Lower lobe of right lung (tissue), 2 donors: ENCODE measurements around the gene ARID1B. TPM values are rescaled to one million over a fixed set of nuclear protein-coding genes. Genes with fewer than 3 reads are reported as not detected.

Experiments
- ATAC-seq, 2 donors: fragments of 200-7000 bp; cut with Tn5 transposase; one replicate each; pipeline ENCODE4 v1.9.1; 2020 to 2022; ENCODE audit warnings: mild to moderate bottlenecking in 2 of 2, moderate library complexity in 2 of 2
- DNase-seq: peaks from one replicate; pipeline ENCODE4 v3.0.0-alpha.2; 2020
- H3K27ac ChIP-seq: fragments of 200-600 bp; one replicate; pipeline ENCODE4 v1.8.0; 2022
- H3K27me3 ChIP-seq: fragments of 200-600 bp; one replicate; pipeline ENCODE4 v1.8.0; 2022; ENCODE audit warnings: low read depth
- H3K36me3 ChIP-seq: fragments of 200-600 bp; one replicate; pipeline ENCODE4 v1.8.0; 2022; ENCODE audit warnings: mild to moderate bottlenecking
- H3K4me1 ChIP-seq: fragments of 200-600 bp; one replicate; pipeline ENCODE4 v1.8.0; 2022
- H3K4me3 ChIP-seq: fragments of 200-600 bp; one replicate; pipeline ENCODE4 v1.8.0; 2022; ENCODE audit warnings: mild to moderate bottlenecking
- H3K9me3 ChIP-seq: fragments of 200-600 bp; one replicate; pipeline ENCODE4 v1.8.0; 2022
- intact Hi-C: fragments of 100-400 bp; cut with DNase I; formaldehyde crosslinking; loops from one replicate; pipeline ENCODE4 v1.11.0; 2022
- total RNA-seq: library from RNA; stranded (reverse); fragmentation: NEBNext Ultra II Directional; extraction: Animal tissue kit (Norgen Biotek cat#: 25700); gene quantifications from one replicate; pipeline ENCODE4 v1.2.1, GENCODE V29; 2021
- TF ChIP-seq, protein P1 (sequence below): fragments of 200-600 bp; IDR thresholded peaks from one replicate; pipeline ENCODE4 v1.8.0; 2022; ENCODE audit warnings: antibody characterized with exemption, mild to moderate bottlenecking
- donor health status: DM: no; HTN: yes; CAD: no; lungs with severe emphysema.

Gene ARID1B
- total RNA-seq, 1 donor from 2014 or later = 95.5 TPM

DNA sequence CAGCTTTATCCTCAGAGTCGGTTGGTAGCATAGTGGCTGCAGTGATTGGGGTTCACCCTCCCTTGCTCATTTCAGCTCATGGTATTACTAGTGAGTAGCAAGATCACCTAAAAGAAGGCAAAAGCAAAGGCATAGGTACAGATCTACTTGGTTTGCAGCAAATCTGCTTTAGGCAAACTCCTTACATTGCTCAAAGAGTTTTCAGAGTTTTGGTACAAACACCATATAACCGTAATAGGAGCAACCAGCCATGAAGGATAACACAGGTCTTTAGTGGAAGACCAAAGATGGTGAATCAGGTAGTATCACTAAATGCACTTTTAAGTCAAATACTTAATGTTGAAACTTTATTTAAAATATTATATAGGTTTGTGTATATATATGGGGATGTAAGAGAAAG, 172.9 kb downstream of the ARID1B start:
- H3K9me3 ChIP-seq = no peaks in the 10 kb centered on the region
- ATAC-seq = no peak
- intact Hi-C loops = no loop called here
- H3K4me1 ChIP-seq = peaks cover 50% of the 10 kb centered on the region
- DNase-seq = no peak
- no peaks in the 10 kb centered on the region for H3K27me3 ChIP-seq
- TF ChIP-seq, protein P1, sequence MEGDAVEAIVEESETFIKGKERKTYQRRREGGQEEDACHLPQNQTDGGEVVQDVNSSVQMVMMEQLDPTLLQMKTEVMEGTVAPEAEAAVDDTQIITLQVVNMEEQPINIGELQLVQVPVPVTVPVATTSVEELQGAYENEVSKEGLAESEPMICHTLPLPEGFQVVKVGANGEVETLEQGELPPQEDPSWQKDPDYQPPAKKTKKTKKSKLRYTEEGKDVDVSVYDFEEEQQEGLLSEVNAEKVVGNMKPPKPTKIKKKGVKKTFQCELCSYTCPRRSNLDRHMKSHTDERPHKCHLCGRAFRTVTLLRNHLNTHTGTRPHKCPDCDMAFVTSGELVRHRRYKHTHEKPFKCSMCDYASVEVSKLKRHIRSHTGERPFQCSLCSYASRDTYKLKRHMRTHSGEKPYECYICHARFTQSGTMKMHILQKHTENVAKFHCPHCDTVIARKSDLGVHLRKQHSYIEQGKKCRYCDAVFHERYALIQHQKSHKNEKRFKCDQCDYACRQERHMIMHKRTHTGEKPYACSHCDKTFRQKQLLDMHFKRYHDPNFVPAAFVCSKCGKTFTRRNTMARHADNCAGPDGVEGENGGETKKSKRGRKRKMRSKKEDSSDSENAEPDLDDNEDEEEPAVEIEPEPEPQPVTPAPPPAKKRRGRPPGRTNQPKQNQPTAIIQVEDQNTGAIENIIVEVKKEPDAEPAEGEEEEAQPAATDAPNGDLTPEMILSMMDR = no peak
- H3K4me3 ChIP-seq = no peak overlapping the region
- H3K27ac ChIP-seq = no peak overlapping the region
- no peaks in the 10 kb centered on the region for H3K36me3 ChIP-seq

DNA sequence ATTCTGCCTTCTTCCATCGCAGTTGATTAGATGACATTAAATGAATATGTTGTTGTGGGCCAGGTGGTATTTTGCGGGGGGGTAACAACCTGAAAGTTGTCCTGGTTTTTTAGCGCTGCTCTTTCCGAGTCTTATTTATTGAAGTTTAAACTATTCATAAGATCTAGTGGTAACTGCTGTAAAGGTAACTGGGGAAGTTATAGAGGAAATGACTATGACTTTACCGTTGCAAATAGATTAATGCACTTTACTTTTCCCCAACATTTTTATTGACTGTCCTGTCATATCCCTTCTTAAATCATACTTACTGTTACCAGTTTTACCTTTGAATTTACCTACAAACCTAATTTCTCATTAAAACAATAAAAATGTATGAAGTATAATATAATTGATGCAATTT, 173.4 kb downstream of the ARID1B start:
- ATAC-seq = no peak
- Histone ChIP-seq H3K27ac (no peak overlapping the region), H3K4me3 (no peak overlapping the region), H3K4me1 (peaks cover 52% of the 10 kb centered on the region), H3K9me3 (no peaks in the 10 kb centered on the region), H3K36me3 (no peaks in the 10 kb centered on the region), H3K27me3 (no peaks in the 10 kb centered on the region)
- no peak for DNase-seq
- intact Hi-C loops = no loop called here
- TF ChIP-seq, protein P1 = no peak

DNA sequence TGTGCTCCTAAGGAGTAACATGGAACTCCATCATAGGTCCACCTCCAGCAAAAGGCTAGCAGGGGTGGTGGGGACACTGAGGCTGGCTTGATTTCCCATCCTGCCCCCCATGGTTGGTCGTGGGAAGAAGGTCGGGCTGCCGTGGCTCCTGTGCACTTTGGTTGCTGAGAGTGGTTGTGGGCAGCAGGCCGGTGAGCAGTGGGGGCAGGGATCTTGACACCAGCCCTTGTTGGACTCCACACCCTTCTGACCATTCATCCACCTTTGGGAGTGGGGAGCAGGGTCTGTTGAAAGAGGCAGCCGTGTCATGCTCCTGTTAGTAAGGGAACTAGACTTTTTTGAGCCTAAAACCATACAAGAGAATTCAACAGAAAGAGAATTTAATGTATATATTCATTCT, 175.2 kb downstream of the ARID1B start:
- H3K4me1 ChIP-seq = peaks cover 63% of the 10 kb centered on the region
- no peaks in the 10 kb centered on the region for H3K36me3 ChIP-seq
- H3K27ac ChIP-seq = no peak overlapping the region
- H3K9me3 ChIP-seq = no peaks in the 10 kb centered on the region
- no peaks in the 10 kb centered on the region for H3K27me3 ChIP-seq
- no peak overlapping the region for H3K4me3 ChIP-seq
- ATAC-seq (no peak), DNase-seq (no peak)
- TF ChIP-seq, protein P1 = no peak
- intact Hi-C loops = no loop called here

GRCh38 chr6:156953127-156953478, 175.9 kb downstream of the ARID1B start:
- Histone ChIP-seq H3K4me3 (no peak overlapping the region), H3K27me3 (no peaks in the 10 kb centered on the region), H3K27ac (no peak overlapping the region), H3K4me1 (peaks cover 57% of the 10 kb centered on the region), H3K36me3 (no peaks in the 10 kb centered on the region), H3K9me3 (no peaks in the 10 kb centered on the region)
- DNase-seq (no peak), ATAC-seq (no peak)
- TF ChIP-seq, protein P1 = no peak
- intact Hi-C loops = no loop called here

DNA sequence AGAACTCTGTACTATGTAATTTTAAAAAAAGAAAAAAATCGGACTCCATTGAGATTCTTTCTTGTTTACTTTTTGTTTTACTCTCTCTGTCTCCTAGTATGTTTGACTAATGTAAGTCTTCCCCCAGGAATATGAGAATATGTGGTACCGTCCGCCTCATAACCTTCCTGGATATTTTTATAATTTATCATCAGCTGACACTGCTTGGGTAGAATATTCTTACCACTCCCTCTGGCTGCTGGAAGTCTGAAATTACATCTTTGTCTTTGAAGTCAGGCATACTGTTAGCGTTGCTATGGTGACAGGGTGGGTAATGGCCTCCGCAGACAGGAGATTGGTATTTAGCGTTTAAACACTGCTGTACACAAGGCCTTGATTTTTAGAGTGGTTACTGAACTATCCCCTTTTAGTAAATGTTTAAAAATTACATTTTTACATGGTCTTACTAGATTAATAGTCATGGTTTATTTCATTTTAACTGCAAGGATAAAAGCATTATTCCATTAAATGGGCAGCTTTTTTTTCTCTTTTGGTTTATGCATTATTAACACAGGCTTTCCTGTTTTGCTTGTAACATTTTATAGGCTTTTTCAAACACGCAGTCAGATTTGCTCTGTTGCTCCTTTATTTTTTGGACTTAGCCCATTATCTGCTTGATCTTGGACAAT, 176.4 kb downstream of the ARID1B start:
- Histone ChIP-seq H3K4me3 (no peak overlapping the region), H3K36me3 (no peaks in the 10 kb centered on the region), H3K27ac (no peak overlapping the region), H3K9me3 (no peaks in the 10 kb centered on the region), H3K4me1 (peaks cover 51% of the 10 kb centered on the region), H3K27me3 (no peaks in the 10 kb centered on the region)
- ATAC-seq (peak; percentile 76 to 78), DNase-seq (no peak)
- intact Hi-C loops = no loop called here
- TF ChIP-seq, protein P1 = peak; percentile 25
